Measurements from ENCODE around the gene SRGAP1. TPM values are rescaled to one million over a fixed set of nuclear protein-coding genes. Genes with fewer than 3 reads are reported as not detected.

SRGAP1 gene
- total RNA-seq (2022), result 65.0 and 66.7 TPM in 2 replicates
- Bru-seq, nascent RNA, result percentile 97 among the genes with signal in this experiment
- BruChase-seq, experiment 1, labeled RNA remaining after a 6-hour chase, result percentile 85 among the genes with signal in this experiment
- percentile 90 among the genes with signal in this experiment for BruChase-seq, experiment 2, labeled RNA remaining after a 2-hour chase
- long read RNA-seq, full-length matches to known transcripts, result 7 of 17 reads
- long read RNA-seq, partial matches to known transcripts, result 2 of 17 reads
- long read RNA-seq, other reads (novel, unspliced or antisense), result 8 of 17 reads

- Mint-ChIP-seq H3K4me1 (ENCODE audit: insufficient read depth, unreplicated experiment) (peaks cover 21% of the 10 kb centered on the region), H3K27me3 (ENCODE audit: insufficient read depth, unreplicated experiment) (no peaks in the 10 kb centered on the region), H3K36me3 (ENCODE audit: insufficient read depth, unreplicated experiment) (peaks cover 11% of the 10 kb centered on the region), H3K9me3 (ENCODE audit: unreplicated experiment) (no peaks in the 10 kb centered on the region), H3K27ac (ENCODE audit: low read depth, unreplicated experiment) (peak within 1 kb of the TSS; percentile 96), H3K4me3 (ENCODE audit: unreplicated experiment) (peak within 1 kb of the TSS; percentile 99)
- ChIA-PET POLR2A (interaction anchor here (0.6 to 5.3 kb wide), 61 partner anchors 8 to 607 kb away, joined by 3 to 101 read pairs (median 5); partner anchors contain the start of genes KICS2 and TBK1), CTCF (interaction anchor here (0.5 to 4.0 kb wide), 84 partner anchors 8 to 757 kb away, joined by 3 to 32 read pairs (median 4); partner anchors contain the start of gene KICS2)
- intact Hi-C loops (cut with micrococcal nuclease), result loop anchor here (1.0 to 5.0 kb wide), 8 partner anchors 60 to 378 kb away; partner anchors contain the start of gene KICS2
- peak; percentile 79 for DNase-seq (ENCODE audit: unreplicated experiment)
- no peak for TF ChIP-seq CTCF (IDR thresholded peaks at IDR 0.05; ENCODE audit: unreplicated experiment)
- BruUV-seq (replicated peaks), result TSS peak; percentile 57
Observed at GRCh38 chr12:63844391-63845341, at the start of gene SRGAP1. Gene SRGAP1 (plus strand): TSS chr12:63844700. CDS start chr12:63844817, 117 bp downstream.

- Mint-ChIP-seq H3K36me3 (ENCODE audit: insufficient read depth, unreplicated experiment) (peaks cover 4% of the 10 kb centered on the region), H3K27ac (ENCODE audit: low read depth, unreplicated experiment) (no peak overlapping the region), H3K4me3 (ENCODE audit: unreplicated experiment) (no peak overlapping the region), H3K27me3 (ENCODE audit: insufficient read depth, unreplicated experiment) (no peaks in the 10 kb centered on the region), H3K9me3 (ENCODE audit: unreplicated experiment) (no peaks in the 10 kb centered on the region), H3K4me1 (ENCODE audit: insufficient read depth, unreplicated experiment) (no peaks in the 10 kb centered on the region)
- intact Hi-C loops (cut with micrococcal nuclease), result no loop called here
- no peak for DNase-seq (ENCODE audit: unreplicated experiment)
- TF ChIP-seq CTCF (IDR thresholded peaks at IDR 0.05; ENCODE audit: unreplicated experiment), result no peak
- ChIA-PET CTCF (interaction anchor here (0.7 kb wide), 1 partner anchor 20 kb away, joined by 3 read pairs; no protein-coding TSS in a partner anchor), POLR2A (interaction anchor here (0.7 kb wide), 1 partner anchor 46 kb away, joined by 3 read pairs; no protein-coding TSS in a partner anchor)
- no TSS peak for BruUV-seq (replicated peaks)
Observed at GRCh38 chr12:63795032-63795687, 49.3 kb upstream of the SRGAP1 start.

- H3K27ac Mint-ChIP-seq (ENCODE audit: low read depth, unreplicated experiment), result no peak overlapping the region
- TF ChIP-seq CTCF (IDR thresholded peaks at IDR 0.05; ENCODE audit: unreplicated experiment), result no peak
- no peak for DNase-seq (ENCODE audit: unreplicated experiment)
- intact Hi-C loops (cut with micrococcal nuclease), result no loop called here
- no peaks in the 10 kb centered on the region for H3K27me3 Mint-ChIP-seq (ENCODE audit: insufficient read depth, unreplicated experiment)
- peaks cover 4% of the 10 kb centered on the region for H3K36me3 Mint-ChIP-seq (ENCODE audit: insufficient read depth, unreplicated experiment)
- no TSS peak for BruUV-seq (replicated peaks)
- H3K9me3 Mint-ChIP-seq (ENCODE audit: unreplicated experiment), result no peaks in the 10 kb centered on the region
- no peak overlapping the region for H3K4me3 Mint-ChIP-seq (ENCODE audit: unreplicated experiment)
- no peaks in the 10 kb centered on the region for H3K4me1 Mint-ChIP-seq (ENCODE audit: insufficient read depth, unreplicated experiment)
- CTCF ChIA-PET, result no interaction called here
- POLR2A ChIA-PET, result interaction anchor here (0.7 kb wide), 1 partner anchor 473 kb away, joined by 4 read pairs; no protein-coding TSS in a partner anchor
Observed at GRCh38 chr12:63795944-63796343, 48.6 kb upstream of the SRGAP1 start.
